HCT116 (cell line): ENCODE results near the gene ATP2B1. TPM values are rescaled to one million over a fixed set of nuclear protein-coding genes. Genes with fewer than 3 reads are reported as not detected.

Source experiments
- ATAC-seq: fragments of 200-7000 bp; cut with Tn5 transposase; 2 replicates; pipeline ENCODE4 v1.9.1; 2020; ENCODE audit warnings: mild to moderate bottlenecking, moderate library complexity
- BruUV-seq: library from RNA; stranded (reverse); fragments of 400-500 nt; replicated peaks from 2 replicates; lab custom pipeline; 2021; lab: Mats Ljungman, UMichigan
- CTCF ChIA-PET: fragments of 300-600 bp; sonication (Branson Sonifier 250); formaldehyde crosslinking; loops from one replicate; lab custom pipeline; 2021; ENCODE audit warnings: antibody characterized with exemption; lab: Charles Lee
- POLR2A ChIA-PET: fragments of 300-600, 350-600 bp; sonication (Branson Sonifier 250); formaldehyde crosslinking; loops from one replicate; lab custom pipeline; 2021; ENCODE audit warnings: antibody characterized with exemption; lab: Charles Lee
- RAD21 ChIA-PET, 2 experiments: fragments of 300-600 bp; sonication (Branson Sonifier 250); formaldehyde crosslinking; loops; one replicate each; lab custom pipeline; 2023; ENCODE audit warnings: low total read pairs in 2 of 2; ENCODE audit not compliant: uncharacterized antibody in 2 of 2, unreplicated experiment in 2 of 2, low non-redundant PET in 1 of 2; lab: Charles Lee
- DNase-seq: peaks from one replicate; pipeline ENCODE4 v3.0.0-alpha.2; 2010; ENCODE audit warnings: low read depth, low spot score
- H2AFZ ChIP-seq: fragments of 200-600 bp; shearing (Covaris generic), sonication (generic); 2 replicates; pipeline ENCODE4 v1.6.1; 2017; ENCODE audit warnings: low read depth, mixed run types, mixed read lengths, antibody characterized with exemption, low read length; ENCODE audit not compliant: poor library complexity, severe bottlenecking
- H3K27ac ChIP-seq: 2 replicates; pipeline ENCODE4 v1.5.1; 2012; ENCODE audit warnings: low read depth, low read length
- H3K27me3 ChIP-seq: fragments of 200-600 bp; sonication (generic); 2 replicates; pipeline ENCODE4 v1.6.1; 2016; ENCODE audit warnings: mixed run types, low read length, mixed read lengths; ENCODE audit not compliant: insufficient read depth
- H3K36me3 ChIP-seq, 2 experiments: fragments of 200-500 bp in 1 of 2; fragments of 200-600 bp in 1 of 2; sonication (Bioruptor generic) in 1 of 2; sonication (generic) in 1 of 2; 2 replicates each; pipeline versions ENCODE4 v1.5.1 to v1.6.1; 2014 to 2016; ENCODE audit warnings: low read length in 2 of 2, inconsistent platforms in 1 of 2, mixed read lengths in 1 of 2, mixed run types in 1 of 2; ENCODE audit not compliant: insufficient read depth in 2 of 2, control insufficient read depth in 1 of 2
- H3K4me1 ChIP-seq, 2 experiments: fragments of 200-600 bp in 1 of 2; sonication (generic) in 1 of 2; 2 replicates each; pipeline versions ENCODE4 v1.5.1 to v1.6.1; 2012 to 2017; ENCODE audit warnings: low read length in 2 of 2, inconsistent platforms in 1 of 2, mild to moderate bottlenecking in 1 of 2, mixed read lengths in 1 of 2, mixed run types in 1 of 2, moderate library complexity in 1 of 2; ENCODE audit not compliant: insufficient read depth in 2 of 2, control insufficient read depth in 1 of 2
- H3K4me2 ChIP-seq: fragments of 200-600 bp; sonication (generic); 2 replicates; pipeline ENCODE4 v1.6.1; 2017; ENCODE audit warnings: mixed run types, low read length, mixed read lengths
- H3K4me3 ChIP-seq, 2 experiments: fragments of 200-600 bp in 1 of 2; sonication (generic) in 1 of 2; replicated peaks in 1 of 2; 2 replicates each; pipeline ENCODE4 v1.5.1; 2011 to 2016; ENCODE audit warnings: low read length in 2 of 2, control low read depth in 1 of 2, low read depth in 1 of 2, mild to moderate bottlenecking in 1 of 2, mixed read lengths in 1 of 2, mixed run types in 1 of 2
- H3K79me2 ChIP-seq: fragments of 200-600 bp; sonication (generic); 2 replicates; pipeline ENCODE4 v1.6.1; 2017; ENCODE audit warnings: mild to moderate bottlenecking, mixed run types, low read length, moderate library complexity, mixed read lengths; ENCODE audit not compliant: insufficient read depth
- H3K9ac ChIP-seq: fragments of 200-600 bp; sonication (generic); 2 replicates; pipeline ENCODE4 v1.6.1; 2016; ENCODE audit warnings: low read length, mixed read lengths
- H3K9me2 ChIP-seq: fragments of 200-600 bp; sonication (generic), shearing (Covaris generic); 2 replicates; pipeline ENCODE4 v1.6.1; 2017; ENCODE audit warnings: mixed run types, mild to moderate bottlenecking, moderate library complexity; ENCODE audit not compliant: insufficient read depth
- H3K9me3 ChIP-seq, 2 experiments: fragments of 200-500 bp in 1 of 2; fragments of 200-600 bp in 1 of 2; sonication (Bioruptor generic) in 1 of 2; sonication (generic) in 1 of 2; 2 replicates each; pipeline ENCODE4 v1.6.1; 2014 to 2017; ENCODE audit warnings: low read length in 2 of 2, mixed read lengths in 2 of 2, inconsistent platforms in 1 of 2, low read depth in 1 of 2, mild to moderate bottlenecking in 1 of 2, mixed run types in 1 of 2, moderate library complexity in 1 of 2; ENCODE audit not compliant: control insufficient read depth in 1 of 2, insufficient read depth in 1 of 2
- H4K20me1 ChIP-seq: fragments of 200-600 bp; sonication (generic), shearing (Covaris generic); 2 replicates; pipeline ENCODE4 v1.6.1; 2017; ENCODE audit warnings: mixed run types, mild to moderate bottlenecking, moderate library complexity; ENCODE audit not compliant: insufficient read depth
- CBX3 ChIP-seq: IDR thresholded peaks from 2 replicates; pipeline ENCODE4 v1.6.1; 2012; ENCODE audit warnings: low read depth
- CEBPB ChIP-seq: IDR thresholded peaks from 2 replicates; pipeline ENCODE4 v1.6.1; 2012; ENCODE audit warnings: low read depth
- CTCF ChIP-seq, 3 experiments: fragments of 200-600 bp in 1 of 3; sonication (generic) in 1 of 3; IDR thresholded peaks in 2 of 3; conservative IDR thresholded peaks in 1 of 3; 2 replicates each; pipeline ENCODE4 v1.5.1; 2012 to 2017; ENCODE audit warnings: low read depth in 2 of 3, low read length in 2 of 3, antibody characterized with exemption in 1 of 3, borderline replicate concordance in 1 of 3, control low read depth in 1 of 3, mild to moderate bottlenecking in 1 of 3, mixed read lengths in 1 of 3, mixed run types in 1 of 3, moderate library complexity in 1 of 3; ENCODE audit not compliant: insufficient read depth in 1 of 3
- EGR1 ChIP-seq: IDR thresholded peaks from 2 replicates; pipeline ENCODE4 v1.6.1; 2012; ENCODE audit warnings: low read depth
- ELF1 ChIP-seq: IDR thresholded peaks from 2 replicates; pipeline ENCODE4 v1.6.1; 2012; ENCODE audit warnings: low read depth, borderline replicate concordance
- EZH2 ChIP-seq: fragments of 200-600 bp; sonication (generic); IDR thresholded peaks from 2 replicates; pipeline ENCODE4 v1.6.1; 2017; ENCODE audit warnings: antibody characterized with exemption, mixed run types
- EZH2phosphoT487 ChIP-seq: fragments of 200-600 bp; IDR thresholded peaks from 2 replicates; pipeline ENCODE4 v1.6.1; 2018; ENCODE audit warnings: antibody characterized with exemption, borderline replicate concordance
- FOSL1 ChIP-seq: IDR thresholded peaks from 2 replicates; pipeline ENCODE4 v1.6.1; 2012; ENCODE audit warnings: low read depth
- JUND ChIP-seq: IDR thresholded peaks from 2 replicates; pipeline ENCODE4 v1.6.1; 2012
- MAX ChIP-seq: IDR thresholded peaks from 2 replicates; pipeline ENCODE4 v1.6.1; 2012
- POLR2AphosphoS5 ChIP-seq: IDR thresholded peaks from 2 replicates; pipeline ENCODE4 v1.6.1; 2011; ENCODE audit warnings: mild to moderate bottlenecking, low read depth, low read length, moderate library complexity
- RAD21 ChIP-seq: IDR thresholded peaks from 2 replicates; pipeline ENCODE4 v1.6.1; 2012; ENCODE audit warnings: low read depth, mild to moderate bottlenecking
- SP1 ChIP-seq: IDR thresholded peaks from 2 replicates; pipeline ENCODE4 v1.6.1; 2012; ENCODE audit warnings: low read depth
- SRF ChIP-seq: IDR thresholded peaks from 2 replicates; pipeline ENCODE4 v1.6.1; 2012; ENCODE audit warnings: low read depth
- TCF7L2 ChIP-seq: IDR thresholded peaks from 2 replicates; pipeline ENCODE4 v1.7.0; 2011; ENCODE audit warnings: borderline replicate concordance, inconsistent platforms; ENCODE audit not compliant: insufficient read depth, insufficient read length; ENCODE audit errors: extremely low read depth
- YY1 ChIP-seq: IDR thresholded peaks from 2 replicates; pipeline ENCODE4 v1.6.1; 2011; ENCODE audit warnings: low read length, low read depth, moderate library complexity, mild to moderate bottlenecking; ENCODE audit not compliant: insufficient replicate concordance; ENCODE audit errors: extremely low read depth
- ZFX ChIP-seq: fragments of 450-650 bp; IDR thresholded peaks from 2 replicates; pipeline ENCODE4 v1.6.1; 2017
- ZNF274 ChIP-seq: fragments of 200-500 bp; sonication (Bioruptor generic); IDR thresholded peaks from 2 replicates; pipeline ENCODE4 v1.6.1; 2014; ENCODE audit warnings: mild to moderate bottlenecking, low read depth, low read length, inconsistent platforms
- intact Hi-C: fragments of 100-400 bp; cut with micrococcal nuclease; formaldehyde crosslinking; loops from 2 replicates; pipeline ENCODE4 v1.10.0; 2022
- total RNA-seq: library from RNA; stranded (reverse); gene quantifications from one replicate; pipeline ENCODE4 v1.2.1, GENCODE V29; 2021; ENCODE audit not compliant: unreplicated experiment
- TF ChIP-seq, protein P1 (sequence below): IDR thresholded peaks from 2 replicates; pipeline ENCODE4 v1.6.1; 2011; ENCODE audit warnings: mild to moderate bottlenecking, low read length, moderate library complexity; ENCODE audit not compliant: insufficient replicate concordance; ENCODE audit errors: extremely low read depth
- TF ChIP-seq, protein P2 (sequence below): IDR thresholded peaks from 2 replicates; pipeline ENCODE4 v1.6.1; 2012; ENCODE audit warnings: low read depth

ATP2B1 gene
- total RNA-seq, 1 experiment from 2014 or later = 62.4 TPM

DNA sequence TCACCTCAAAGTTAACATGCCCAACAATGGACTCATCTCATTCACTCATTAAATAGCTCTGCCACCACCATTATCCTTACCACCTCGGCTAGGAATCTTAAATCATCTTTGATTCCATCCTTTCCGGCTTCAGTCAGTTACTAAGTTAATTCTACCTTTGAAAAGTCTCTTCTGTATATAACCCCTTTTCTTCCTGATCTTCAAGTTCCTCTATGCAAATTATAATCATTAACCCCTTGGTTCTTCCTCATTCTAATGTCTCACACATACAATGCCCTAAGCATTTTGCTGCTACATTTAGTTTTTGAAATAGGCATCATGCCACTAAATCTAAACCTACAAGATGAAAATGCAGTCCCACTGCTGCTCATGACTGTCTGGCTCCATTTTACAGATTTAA is 51.6 kb downstream of the ATP2B1 start:
- no TSS peak for BruUV-seq
- H3K27me3 ChIP-seq = no peaks in the 10 kb centered on the region
- ATAC-seq = no peak
- H3K4me2 ChIP-seq = no peak overlapping the region
- CTCF ChIA-PET = no interaction called here
- no peak overlapping the region for H3K4me3 ChIP-seq
- no peak for TF ChIP-seq JUND
- TF ChIP-seq EGR1 = no peak
- TF ChIP-seq SRF = no peak
- TF ChIP-seq, protein P1, sequence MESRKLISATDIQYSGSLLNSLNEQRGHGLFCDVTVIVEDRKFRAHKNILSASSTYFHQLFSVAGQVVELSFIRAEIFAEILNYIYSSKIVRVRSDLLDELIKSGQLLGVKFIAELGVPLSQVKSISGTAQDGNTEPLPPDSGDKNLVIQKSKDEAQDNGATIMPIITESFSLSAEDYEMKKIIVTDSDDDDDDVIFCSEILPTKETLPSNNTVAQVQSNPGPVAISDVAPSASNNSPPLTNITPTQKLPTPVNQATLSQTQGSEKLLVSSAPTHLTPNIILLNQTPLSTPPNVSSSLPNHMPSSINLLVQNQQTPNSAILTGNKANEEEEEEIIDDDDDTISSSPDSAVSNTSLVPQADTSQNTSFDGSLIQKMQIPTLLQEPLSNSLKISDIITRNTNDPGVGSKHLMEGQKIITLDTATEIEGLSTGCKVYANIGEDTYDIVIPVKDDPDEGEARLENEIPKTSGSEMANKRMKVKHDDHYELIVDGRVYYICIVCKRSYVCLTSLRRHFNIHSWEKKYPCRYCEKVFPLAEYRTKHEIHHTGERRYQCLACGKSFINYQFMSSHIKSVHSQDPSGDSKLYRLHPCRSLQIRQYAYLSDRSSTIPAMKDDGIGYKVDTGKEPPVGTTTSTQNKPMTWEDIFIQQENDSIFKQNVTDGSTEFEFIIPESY = no peak
- no peak for TF ChIP-seq CBX3
- TF ChIP-seq YY1 = no peak
- TF ChIP-seq ZFX = no peak
- TF ChIP-seq MAX = no peak
- TF ChIP-seq CEBPB = no peak
- no peak for TF ChIP-seq CTCF (IDR thresholded peaks at IDR 0.05 in 2 of 3, conservative IDR thresholded peaks at IDR 0.05 in 1 of 3; ENCODE audit: borderline replicate concordance in 1 of 3, insufficient read depth in 1 of 3, low read depth in 2 of 3, low read length in 2 of 3)
- TF ChIP-seq ELF1 = no peak
- TF ChIP-seq POLR2AphosphoS5 = no peak
- no peak for TF ChIP-seq EZH2
- TF ChIP-seq RAD21 = no peak
- TF ChIP-seq EZH2phosphoT487 = no peak
- TF ChIP-seq TCF7L2 = no peak
- TF ChIP-seq, protein P2, sequence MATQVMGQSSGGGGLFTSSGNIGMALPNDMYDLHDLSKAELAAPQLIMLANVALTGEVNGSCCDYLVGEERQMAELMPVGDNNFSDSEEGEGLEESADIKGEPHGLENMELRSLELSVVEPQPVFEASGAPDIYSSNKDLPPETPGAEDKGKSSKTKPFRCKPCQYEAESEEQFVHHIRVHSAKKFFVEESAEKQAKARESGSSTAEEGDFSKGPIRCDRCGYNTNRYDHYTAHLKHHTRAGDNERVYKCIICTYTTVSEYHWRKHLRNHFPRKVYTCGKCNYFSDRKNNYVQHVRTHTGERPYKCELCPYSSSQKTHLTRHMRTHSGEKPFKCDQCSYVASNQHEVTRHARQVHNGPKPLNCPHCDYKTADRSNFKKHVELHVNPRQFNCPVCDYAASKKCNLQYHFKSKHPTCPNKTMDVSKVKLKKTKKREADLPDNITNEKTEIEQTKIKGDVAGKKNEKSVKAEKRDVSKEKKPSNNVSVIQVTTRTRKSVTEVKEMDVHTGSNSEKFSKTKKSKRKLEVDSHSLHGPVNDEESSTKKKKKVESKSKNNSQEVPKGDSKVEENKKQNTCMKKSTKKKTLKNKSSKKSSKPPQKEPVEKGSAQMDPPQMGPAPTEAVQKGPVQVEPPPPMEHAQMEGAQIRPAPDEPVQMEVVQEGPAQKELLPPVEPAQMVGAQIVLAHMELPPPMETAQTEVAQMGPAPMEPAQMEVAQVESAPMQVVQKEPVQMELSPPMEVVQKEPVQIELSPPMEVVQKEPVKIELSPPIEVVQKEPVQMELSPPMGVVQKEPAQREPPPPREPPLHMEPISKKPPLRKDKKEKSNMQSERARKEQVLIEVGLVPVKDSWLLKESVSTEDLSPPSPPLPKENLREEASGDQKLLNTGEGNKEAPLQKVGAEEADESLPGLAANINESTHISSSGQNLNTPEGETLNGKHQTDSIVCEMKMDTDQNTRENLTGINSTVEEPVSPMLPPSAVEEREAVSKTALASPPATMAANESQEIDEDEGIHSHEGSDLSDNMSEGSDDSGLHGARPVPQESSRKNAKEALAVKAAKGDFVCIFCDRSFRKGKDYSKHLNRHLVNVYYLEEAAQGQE = no peak
- TF ChIP-seq SP1 = no peak
- TF ChIP-seq ZNF274 = no peak
- no peak for TF ChIP-seq FOSL1
- TF ChIP-seq, all 23 proteins: peak for 0
- no peak overlapping the region for H3K9ac ChIP-seq
- H3K4me1 ChIP-seq = no peaks in the 10 kb centered on the region
- intact Hi-C loops = no loop called here
- ChIA-PET POLR2A (no interaction called here), RAD21 (no interaction called here)
- DNase-seq = no peak
- H3K9me2 ChIP-seq = no peaks in the 10 kb centered on the region
- H3K79me2 ChIP-seq = peaks cover 72% of the 10 kb centered on the region
- no peaks in the 10 kb centered on the region for H3K36me3 ChIP-seq
- H3K27ac ChIP-seq = no peak overlapping the region
- H2AFZ ChIP-seq = no peak overlapping the region
- peaks cover 8% of the 10 kb centered on the region; the same call in 1 of the 2 replicates for H4K20me1 ChIP-seq
- H3K9me3 ChIP-seq = no peaks in the 10 kb centered on the region
